ENCODE measurements around the gene KSR2. TPM values are rescaled to one million over a fixed set of nuclear protein-coding genes. Genes with fewer than 3 reads are reported as not detected.
"Not testable (repeated sequence)": the region's sequence is repeated elsewhere in the genome, so short reads cannot be mapped to it uniquely, and the experiment has no call there.

Gene KSR2
- polyA plus RNA-seq, 3 donors, result under 0.01 to 0.20 (median 0.01) TPM

DNA sequence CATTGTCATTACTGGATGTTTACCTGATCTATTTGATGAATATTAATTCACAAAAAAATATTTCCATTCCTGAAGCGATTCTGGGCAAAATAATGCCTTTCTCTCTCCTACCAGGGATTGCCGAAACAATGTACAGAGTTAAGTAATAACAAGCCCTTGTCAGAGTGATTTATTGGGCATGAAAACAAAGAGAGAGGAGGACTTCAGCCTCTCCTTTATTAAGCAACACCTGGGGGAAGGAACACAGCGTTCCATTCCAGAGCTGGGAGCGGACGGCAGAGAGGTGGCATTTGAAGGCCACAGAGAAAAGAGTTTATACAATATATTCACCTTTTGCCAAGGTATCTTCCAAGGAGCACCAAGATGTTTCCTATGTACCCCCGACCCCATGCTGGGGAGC is 165.8 kb downstream of the KSR2 start:
- 44 to 52% (median 48%) methylated on average over 6 of the region's 6 CpGs for WGBS, 3 donors
- no peak overlapping the region for H3K27ac ChIP-seq (ENCODE audit: low read depth, low read length)

DNA sequence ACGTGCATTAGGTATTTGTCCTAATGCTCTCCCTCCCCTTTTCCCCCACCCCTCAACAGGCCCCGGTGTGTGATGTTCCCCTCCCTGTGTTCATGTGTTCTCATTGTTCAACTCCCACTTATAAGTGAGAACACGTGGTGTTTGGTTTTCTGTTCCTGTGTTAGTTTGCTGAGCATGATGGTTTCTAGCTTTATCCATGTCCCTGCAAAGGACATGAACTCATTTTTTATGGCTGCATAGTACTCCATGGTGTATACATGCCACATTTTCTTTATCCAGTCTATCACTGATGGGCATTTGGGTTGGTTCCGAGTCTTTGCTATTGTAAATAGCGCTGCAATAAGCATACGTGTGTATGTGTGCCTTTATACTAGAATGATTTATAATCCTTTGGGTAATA is 168.1 kb downstream of the KSR2 start:
- WGBS, 3 donors, result 87 to 89% (median 88%) methylated on average over 6 of the region's 6 CpGs
- not testable (repeated sequence) for H3K27ac ChIP-seq (ENCODE audit: low read depth, low read length)

DNA sequence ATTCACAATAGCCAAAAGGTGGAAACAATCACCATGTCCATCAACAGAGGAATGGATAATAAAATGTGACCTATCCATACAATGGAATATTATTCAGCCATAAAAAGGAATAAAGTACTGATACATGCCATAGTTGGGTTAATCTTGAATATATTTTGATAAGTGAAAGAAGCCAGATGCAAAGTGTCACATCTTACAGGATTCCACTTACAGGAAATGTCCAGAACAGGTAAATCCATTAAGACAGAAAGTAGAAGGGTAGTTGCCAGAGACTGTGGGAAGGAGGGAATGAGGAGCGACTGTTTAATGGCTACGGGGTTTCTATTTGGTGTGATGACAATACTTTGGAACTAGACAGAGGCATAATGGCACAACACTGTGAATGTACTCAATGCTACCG is 171.6 kb downstream of the KSR2 start:
- H3K27ac ChIP-seq (ENCODE audit: low read depth, low read length), result no peak overlapping the region
- WGBS, 3 donors, result 88 to 96% (median 91%) methylated on average over 3 of the region's 3 CpGs

DNA sequence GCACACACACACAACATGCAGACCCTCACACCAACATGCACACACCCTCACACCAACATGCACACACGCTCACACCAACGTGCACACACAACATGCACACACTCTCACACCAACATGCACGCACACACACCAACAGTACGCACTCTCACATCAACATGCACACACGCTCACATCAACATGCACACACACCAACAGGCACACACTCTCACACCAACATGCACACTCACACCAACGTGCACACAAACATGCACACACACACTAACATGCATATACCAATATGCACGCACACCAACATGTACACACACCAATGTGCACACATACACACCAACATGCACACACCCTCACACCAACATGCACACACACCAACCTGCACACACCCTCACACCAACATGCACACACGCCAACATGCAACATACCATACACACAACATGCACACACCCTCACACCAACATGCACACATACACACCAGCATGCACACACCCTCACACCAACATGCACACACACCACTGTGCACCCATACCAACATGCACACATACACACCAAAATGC is 175.8 kb downstream of the KSR2 start:
- H3K27ac ChIP-seq (ENCODE audit: low read depth, low read length), result no peak overlapping the region
- 87 to 96% (median 95%) methylated on average over 8 of the region's 8 CpGs for WGBS, 3 donors

DNA sequence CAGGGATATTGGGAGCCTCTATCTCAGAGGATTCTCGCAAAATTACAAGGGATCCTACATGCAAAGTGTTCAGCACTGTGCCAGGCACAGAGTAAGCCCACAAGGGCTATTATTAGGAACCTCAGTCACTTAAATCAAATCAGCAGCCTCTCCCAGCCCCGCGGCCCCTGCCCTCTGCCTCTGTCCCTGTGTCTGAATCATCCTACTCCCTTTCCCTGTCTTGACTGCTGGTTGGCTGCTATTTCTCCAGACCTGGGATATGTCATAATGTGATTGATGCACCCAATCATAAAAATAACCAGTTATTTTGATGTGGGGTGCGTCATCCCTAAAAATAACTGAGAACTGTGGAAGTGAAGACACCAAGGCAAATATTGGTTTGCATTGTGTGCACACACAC is 176.3 kb downstream of the KSR2 start:
- no peak overlapping the region for H3K27ac ChIP-seq (ENCODE audit: low read depth, low read length)
- 83 to 84% (median 83%) methylated on average over 4 of the region's 4 CpGs for WGBS, 3 donors

DNA sequence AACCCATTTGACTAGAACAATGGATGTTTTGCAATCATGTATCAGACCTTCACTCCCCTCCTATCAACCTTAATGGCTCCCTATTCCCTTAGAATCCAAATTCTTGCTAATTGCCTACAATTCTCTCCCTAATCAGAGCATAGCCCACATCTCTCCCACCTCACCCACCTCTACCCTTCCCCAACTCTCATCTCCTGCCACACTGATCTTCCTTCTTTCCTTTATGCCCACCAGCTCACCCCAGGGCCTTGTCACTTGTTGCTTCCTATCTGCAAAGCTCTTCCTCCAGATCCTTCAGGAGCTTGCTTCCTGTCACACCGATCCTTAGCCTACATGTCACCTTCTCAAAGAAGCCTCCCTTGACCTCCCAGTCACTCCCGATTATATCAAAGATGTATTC is 177.8 kb downstream of the KSR2 start:
- 54 to 67% (median 57%) methylated on average over 2 of the region's 2 CpGs for WGBS, 3 donors
- H3K27ac ChIP-seq (ENCODE audit: low read depth, low read length), result no peak overlapping the region

DNA sequence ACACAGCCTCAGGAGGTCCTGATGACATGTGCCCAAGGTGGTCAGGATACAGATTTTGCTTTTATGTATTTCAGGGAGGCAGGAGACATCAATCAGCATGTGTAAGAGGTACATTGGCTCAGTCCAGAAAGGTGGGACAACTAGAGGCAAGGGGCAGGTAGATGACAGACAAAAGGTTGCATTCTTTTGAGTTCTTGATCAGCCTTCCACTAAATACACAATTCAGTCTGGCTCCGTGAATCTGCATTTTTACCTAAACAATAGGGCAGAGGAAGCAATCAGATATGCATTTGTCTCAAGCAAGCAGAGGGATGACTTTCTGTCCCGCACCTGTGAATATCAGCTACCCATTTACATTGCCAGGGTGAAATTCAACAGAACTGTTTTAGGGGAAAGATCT is 178.6 kb downstream of the KSR2 start:
- H3K27ac ChIP-seq (ENCODE audit: low read depth, low read length), result no peak overlapping the region
- 49 to 61% (median 50%) methylated on average over 2 of the region's 2 CpGs for WGBS, 3 donors

DNA sequence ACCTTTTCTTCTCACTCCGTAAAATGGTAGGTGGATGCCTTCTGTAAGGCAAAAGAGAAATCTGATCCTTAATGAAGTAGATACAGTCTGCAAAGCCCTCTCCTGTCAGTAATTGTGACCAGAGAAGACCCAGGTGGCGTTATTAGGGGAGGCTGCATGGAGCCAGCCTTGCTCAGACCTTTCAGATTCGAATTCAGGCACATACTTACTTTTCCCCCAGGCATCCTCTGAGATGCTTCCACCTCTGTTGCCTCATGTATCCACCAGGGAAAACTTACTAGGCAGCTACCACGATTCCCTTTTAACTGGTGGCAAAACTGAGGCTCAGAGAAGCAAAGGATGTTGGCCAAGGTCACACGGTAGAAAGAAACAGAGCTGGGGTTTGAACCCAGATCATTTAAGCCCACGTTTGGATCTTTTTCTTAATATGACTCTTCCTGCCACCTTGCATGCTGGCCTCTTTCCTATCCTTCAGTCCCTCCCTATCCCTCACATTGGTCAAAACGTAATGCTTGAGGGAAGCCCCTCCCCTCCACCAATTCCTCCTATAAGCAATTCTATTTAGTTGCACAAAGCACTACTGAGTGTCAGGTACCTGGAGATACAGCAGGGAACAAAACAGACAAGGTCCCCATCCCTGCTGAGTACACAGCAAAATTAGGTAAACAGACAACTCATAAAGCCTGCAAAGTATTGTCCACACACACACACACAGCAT is 179.4 kb downstream of the KSR2 start:
- WGBS, 3 donors, result 36 to 52% (median 47%) methylated on average over 7 of the region's 7 CpGs
- H3K27ac ChIP-seq (ENCODE audit: low read depth, low read length), result no peak overlapping the region

DNA sequence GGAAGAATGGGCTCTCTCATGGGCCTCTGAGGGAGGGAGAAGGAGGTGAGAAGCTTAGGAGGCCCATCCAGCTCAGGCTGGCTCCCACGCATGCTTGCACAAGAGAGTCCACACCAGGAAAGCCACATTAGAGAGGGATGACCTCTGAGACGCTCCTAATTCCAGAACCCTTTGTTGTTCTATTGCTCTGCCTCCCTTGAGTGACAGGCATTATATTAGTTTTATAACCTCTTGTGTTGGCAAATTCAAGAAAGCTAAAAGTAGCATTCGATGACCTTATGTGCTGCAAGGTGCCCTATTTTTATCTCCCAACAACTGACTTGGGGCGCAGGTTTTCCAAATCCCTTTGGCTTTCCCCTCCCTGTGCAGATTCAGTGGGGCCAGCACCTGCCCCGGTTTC is 190.1 kb downstream of the KSR2 start:
- WGBS, 3 donors, result 72 to 85% (median 72%) methylated on average over 5 of the region's 5 CpGs
- no peak overlapping the region for H3K27ac ChIP-seq (ENCODE audit: low read depth, low read length)

DNA sequence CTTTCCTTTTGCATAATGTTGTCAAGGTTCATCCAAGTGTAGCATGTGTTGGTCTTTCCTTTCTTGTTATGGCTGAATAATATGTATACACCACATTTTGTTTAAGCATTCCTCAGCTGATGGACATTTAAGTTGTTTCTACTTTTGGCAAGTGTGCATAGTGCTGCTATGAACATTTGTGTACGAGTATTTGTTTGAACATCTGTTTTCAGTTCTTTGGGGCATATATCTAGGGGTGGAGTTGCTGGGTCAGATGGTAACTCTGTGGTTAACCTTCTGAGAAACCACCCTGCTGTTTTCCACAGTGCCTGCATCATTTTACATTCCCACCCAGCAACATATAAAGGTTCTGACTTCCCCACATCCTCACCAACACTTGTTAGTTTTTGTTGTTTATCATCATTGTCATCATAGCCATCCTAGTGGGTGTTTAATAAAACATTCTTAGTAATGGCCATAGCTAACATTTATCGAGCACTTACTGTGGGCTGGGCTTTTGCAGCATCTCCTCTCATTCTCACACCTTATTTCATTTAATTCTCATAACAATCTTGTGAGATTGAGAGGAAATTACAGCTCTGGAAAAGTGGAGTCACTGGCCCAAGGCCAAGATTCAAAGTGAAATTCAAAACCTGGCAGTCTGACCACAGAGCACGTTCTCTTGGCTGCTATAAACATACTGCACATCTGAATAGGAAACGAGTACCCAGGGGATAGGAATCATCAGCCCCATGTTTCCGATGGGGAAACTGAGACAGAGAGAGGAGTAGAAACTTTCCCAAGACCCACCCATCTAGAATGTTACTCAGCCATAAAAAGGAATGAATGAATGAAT is 193.6 kb downstream of the KSR2 start:
- H3K27ac ChIP-seq (ENCODE audit: low read depth, low read length), result no peak overlapping the region
- WGBS, 3 donors, result 61 to 64% (median 61%) methylated on average over 5 of the region's 5 CpGs

DNA sequence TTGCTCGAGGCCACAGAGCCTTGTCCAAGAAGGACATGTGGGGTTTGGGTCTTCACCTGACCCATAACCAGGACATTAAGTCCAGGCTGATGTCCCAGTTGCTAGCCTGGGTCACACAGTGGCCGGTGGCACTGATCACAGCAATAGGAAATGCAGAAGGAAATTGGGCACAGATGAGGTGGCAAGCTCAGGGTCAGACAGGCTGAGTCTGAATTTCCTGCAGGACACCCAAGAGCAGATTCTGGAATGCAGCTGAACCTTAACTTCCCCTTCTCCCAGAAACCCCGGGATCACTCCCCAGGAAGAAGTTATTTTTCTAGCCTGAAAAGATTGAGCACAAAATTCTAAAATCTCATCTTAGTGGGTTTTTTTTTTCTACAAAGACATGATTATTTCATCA is 199.9 kb downstream of the KSR2 start:
- 40 to 76% (median 61%) methylated on average over 3 of the region's 3 CpGs for WGBS, 3 donors
- H3K27ac ChIP-seq (ENCODE audit: low read depth, low read length), result no peak overlapping the region

DNA sequence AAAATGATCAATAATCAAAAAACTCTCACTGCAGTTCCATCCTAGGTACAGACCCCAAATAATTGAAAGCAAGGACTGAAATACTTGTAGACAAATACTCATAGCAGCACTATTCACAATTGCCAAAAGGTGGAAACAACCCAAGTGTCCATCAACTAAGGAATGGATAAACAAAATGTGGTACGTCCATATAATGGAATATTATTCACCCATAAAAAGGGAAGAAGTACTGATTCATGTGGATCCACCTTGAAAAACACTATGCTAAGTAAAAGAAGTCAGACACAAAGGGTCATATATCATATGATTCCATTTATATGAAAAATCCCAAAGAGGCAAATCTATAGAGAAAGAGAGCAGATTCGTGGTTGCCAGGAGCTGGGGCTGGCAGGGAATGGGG is 202.8 kb downstream of the KSR2 start:
- no peak overlapping the region for H3K27ac ChIP-seq (ENCODE audit: low read depth, low read length)
- WGBS, 3 donors, result 81 to 96% (median 91%) methylated on average over 2 of the region's 2 CpGs

DNA sequence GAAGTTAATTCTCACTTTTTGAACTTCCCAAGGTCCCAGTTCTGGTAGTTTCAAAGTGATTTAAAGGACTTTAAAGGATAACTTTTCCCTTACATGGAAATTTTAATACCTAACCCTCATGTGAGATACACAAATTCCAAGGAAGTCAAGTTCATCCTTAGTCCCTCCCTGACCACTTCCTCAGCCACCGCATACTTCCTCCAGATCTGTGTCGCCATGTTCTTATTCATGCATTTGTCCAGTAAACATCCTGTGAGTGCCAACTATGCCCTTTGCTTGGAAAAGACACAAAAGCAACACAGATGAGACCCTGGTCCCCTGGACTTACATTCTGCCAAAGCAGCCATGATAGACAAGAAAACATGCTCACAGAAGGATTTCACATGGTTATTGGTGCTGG is 206.6 kb downstream of the KSR2 start:
- no peak overlapping the region for H3K27ac ChIP-seq (ENCODE audit: low read depth, low read length)
- WGBS, 3 donors, result 61 to 89% (median 64%) methylated on average over 2 of the region's 2 CpGs

DNA sequence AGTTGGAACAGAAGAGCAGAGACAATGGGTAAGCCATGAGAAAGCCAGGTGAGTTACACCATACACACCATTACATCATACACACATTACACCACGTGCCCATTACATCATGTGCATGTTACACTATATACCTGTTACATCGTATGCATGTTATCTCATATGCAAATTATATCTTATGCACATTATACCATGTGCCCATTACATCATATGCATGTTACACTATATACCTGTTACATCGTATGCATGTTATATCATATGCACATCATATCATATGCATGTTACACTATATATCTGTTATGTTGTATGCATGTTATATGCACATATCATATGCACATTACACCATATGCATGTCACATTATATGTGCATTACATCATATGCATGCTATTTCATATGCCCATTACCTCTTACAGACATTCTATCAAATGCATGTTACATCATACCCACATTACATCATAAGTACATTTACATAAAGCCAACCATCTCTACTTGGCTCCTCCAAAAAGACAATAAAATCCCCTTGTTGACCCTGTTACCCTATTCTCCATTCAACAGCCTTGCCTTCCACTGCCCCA is 207.2 kb downstream of the KSR2 start:
- H3K27ac ChIP-seq (ENCODE audit: low read depth, low read length), result no peak overlapping the region
- 89 to 93% (median 90%) methylated on average over 3 of the region's 3 CpGs for WGBS, 3 donors

DNA sequence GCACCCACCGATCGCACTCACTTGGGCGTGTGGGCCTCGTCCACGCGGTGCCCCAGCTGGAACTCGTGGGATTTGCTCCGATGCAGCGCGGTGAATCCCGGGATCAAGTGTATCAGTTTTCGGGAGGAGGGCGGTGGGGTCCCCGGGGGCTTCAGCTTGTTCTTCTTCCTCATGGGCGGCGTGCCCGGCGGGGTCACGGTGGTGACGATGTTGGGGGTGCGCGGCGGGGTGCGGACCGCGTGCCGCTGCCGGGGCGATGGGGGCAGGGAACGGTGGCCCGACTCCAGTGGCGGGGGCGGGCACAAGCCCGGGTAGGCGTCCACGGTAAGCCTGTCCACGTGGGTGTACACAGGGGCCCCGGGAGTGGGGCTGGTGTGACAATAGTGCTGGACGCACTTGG is 207.8 kb downstream of the KSR2 start:
- 94 to 97% (median 95%) methylated on average over 36 to 39 of the region's 39 CpGs for WGBS, 3 donors
- no peak overlapping the region for H3K27ac ChIP-seq (ENCODE audit: low read depth, low read length)

DNA sequence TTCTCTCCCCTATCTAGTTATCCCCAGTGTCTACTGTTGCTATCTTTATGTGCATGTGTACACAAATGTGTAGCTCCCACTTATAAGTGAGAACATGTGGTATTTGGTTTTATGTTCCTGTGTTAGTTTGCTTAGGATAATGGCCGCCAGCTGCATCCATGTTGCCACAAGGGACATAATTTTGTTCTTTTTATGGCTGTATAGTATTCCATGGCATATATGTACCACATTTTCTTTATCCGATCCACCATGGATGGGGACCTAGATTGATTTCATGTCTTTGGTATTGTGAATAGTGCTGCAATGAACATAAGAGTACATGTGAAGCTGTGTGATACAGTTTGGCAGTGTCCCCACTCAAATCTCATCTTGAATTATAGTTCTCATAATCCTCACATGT is 218.1 kb downstream of the KSR2 start:
- WGBS, 3 donors, result 90 to 96% (median 94%) methylated on average over 2 of the region's 2 CpGs
- H3K27ac ChIP-seq (ENCODE audit: low read depth, low read length), result no peak overlapping the region

DNA sequence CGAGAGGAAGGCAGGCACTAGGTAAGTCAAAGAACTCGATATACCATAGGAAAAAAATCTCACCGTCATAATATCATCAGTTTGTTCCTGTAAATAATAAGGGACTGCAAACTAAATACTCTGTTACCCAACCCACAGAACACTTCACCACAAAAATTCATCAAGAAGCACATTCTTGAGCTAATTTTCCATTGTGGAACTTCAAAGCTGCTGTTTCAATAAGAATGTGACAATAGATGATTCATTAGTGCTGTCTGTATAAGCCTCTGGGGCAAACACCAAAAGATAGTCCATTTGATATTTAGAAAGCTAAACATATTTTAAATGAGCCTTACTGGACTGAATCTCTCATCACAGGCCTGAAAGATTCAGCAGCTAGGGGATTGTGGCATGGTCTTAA is 219.4 kb downstream of the KSR2 start:
- H3K27ac ChIP-seq (ENCODE audit: low read depth, low read length), result no peak overlapping the region
- WGBS, 3 donors, result 82 to 86% (median 83%) methylated on average over 3 of the region's 3 CpGs

DNA sequence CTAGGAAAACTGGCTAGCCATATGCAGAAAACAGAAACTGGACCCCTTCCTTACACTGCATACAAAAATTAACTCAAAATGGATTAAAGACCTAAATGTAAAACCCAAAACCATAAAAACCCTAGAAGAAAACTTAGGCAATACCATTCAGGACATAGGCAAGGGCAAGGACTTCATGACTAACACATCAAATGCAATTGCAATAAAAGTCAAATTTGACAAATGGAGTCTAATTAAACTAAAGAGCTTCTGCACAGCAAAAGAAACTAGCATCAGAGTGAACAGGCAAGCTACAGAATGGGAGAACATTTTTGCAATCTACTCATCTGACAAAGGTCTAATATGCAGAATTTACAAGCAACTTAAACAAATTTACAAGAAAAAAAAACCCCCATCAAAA is 222.4 kb downstream of the KSR2 start:
- H3K27ac ChIP-seq (ENCODE audit: low read depth, low read length), result not testable (repeated sequence)

DNA sequence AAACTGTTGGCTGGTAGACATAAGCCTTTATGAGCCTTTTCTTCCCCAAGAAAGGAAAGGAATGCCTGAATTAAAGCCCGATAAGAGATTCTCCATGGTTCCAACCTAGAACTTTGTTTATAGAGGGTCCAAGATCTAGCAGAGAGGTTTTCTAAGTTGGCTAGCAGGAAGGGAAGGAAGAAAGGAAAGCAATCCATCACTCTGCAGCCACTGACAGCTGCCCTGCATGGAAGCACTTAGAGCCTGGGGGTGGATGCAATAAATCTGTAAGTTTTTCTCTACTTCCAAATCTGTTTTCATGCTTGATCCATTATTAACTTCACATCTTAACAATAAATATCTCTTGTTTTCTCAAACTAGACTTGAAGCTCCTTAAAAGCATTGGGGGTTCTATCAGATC is 224.4 kb downstream of the KSR2 start:
- 0 to 25% (median 24%) methylated on average over 1 of the region's 1 CpG for WGBS, 3 donors
- H3K27ac ChIP-seq (ENCODE audit: low read depth, low read length), result no peak overlapping the region

Data from adipose tissue (tissue), 3 donors.